Tongue (tissue), 2 donors: ENCODE measurements around the gene TSPAN4. TPM values are rescaled to one million over a fixed set of nuclear protein-coding genes. Genes with fewer than 3 reads are reported as not detected.

ENCODE experiments used
- DNase-seq: peaks from one replicate; pipeline ENCODE4 v3.0.0-alpha.2; 2015
- total RNA-seq: library from RNA; depleted of rRNA; stranded (reverse); fragments of >200 nt; gene quantifications from one replicate; pipeline ENCODE4 v1.2.3, GENCODE V29; 2014

TSPAN4 gene
- total RNA-seq, 1 donor from 2014 or later, result 44.6 TPM

GRCh38 chr11:804599-804964 lies 38.1 kb upstream of the TSPAN4 start:
- no peak for DNase-seq

GRCh38 chr11:808427-809286 lies 34.0 kb upstream of the TSPAN4 start:
- DNase-seq, result no peak

GRCh38 chr11:809287-810039 lies 33.2 kb upstream of the TSPAN4 start, which contains the start of gene RPLP2:
TSS of gene RPLP2 (plus strand) at chr11:809967. CDS start at chr11:810235, 268 bp downstream.
- DNase-seq, result peak; percentile 99

GRCh38 chr11:810040-810567 lies 32.5 kb upstream of the TSPAN4 start:
- no peak for DNase-seq

- no peak for DNase-seq
These were observed 31.0 kb upstream of the TSPAN4 start for GRCh38 chr11:811446-812245.

- DNase-seq, result no peak
These were observed 30.3 kb upstream of the TSPAN4 start for GRCh38 chr11:812390-812789.

- DNase-seq, result no peak
These were observed 29.6 kb upstream of the TSPAN4 start for GRCh38 chr11:813072-813455.

GRCh38 chr11:813456-814096 lies 29.1 kb upstream of the TSPAN4 start:
- no peak for DNase-seq

GRCh38 chr11:815675-816432 lies 26.8 kb upstream of the TSPAN4 start:
- no peak for DNase-seq

- no peak for DNase-seq
These were observed 26.2 kb upstream of the TSPAN4 start for GRCh38 chr11:816433-816779.

GRCh38 chr11:818396-819128 lies 24.1 kb upstream of the TSPAN4 start, which contains the start of gene PNPLA2:
TSS of gene PNPLA2 (plus strand) at chr11:818914. CDS start at chr11:819719, 805 bp downstream.
- no peak for DNase-seq

- peak; percentile 95 for DNase-seq
These were observed 23.3 kb upstream of the TSPAN4 start for GRCh38 chr11:819129-819931.

- peak; percentile 80 for DNase-seq
These were observed 22.6 kb upstream of the TSPAN4 start for GRCh38 chr11:819943-820649.

- no peak for DNase-seq
These were observed 21.8 kb upstream of the TSPAN4 start for GRCh38 chr11:820655-821511.

GRCh38 chr11:821512-822371 lies 20.9 kb upstream of the TSPAN4 start:
- DNase-seq, result no peak

- no peak for DNase-seq
These were observed 19.0 kb upstream of the TSPAN4 start for GRCh38 chr11:823441-824291.
